Measurements from ENCODE around the gene DDX39B.
"Not testable (repeated sequence)": the region's sequence is repeated elsewhere in the genome, so short reads cannot be mapped to it uniquely, and the experiment has no call there.

DDX39B gene

DNA sequence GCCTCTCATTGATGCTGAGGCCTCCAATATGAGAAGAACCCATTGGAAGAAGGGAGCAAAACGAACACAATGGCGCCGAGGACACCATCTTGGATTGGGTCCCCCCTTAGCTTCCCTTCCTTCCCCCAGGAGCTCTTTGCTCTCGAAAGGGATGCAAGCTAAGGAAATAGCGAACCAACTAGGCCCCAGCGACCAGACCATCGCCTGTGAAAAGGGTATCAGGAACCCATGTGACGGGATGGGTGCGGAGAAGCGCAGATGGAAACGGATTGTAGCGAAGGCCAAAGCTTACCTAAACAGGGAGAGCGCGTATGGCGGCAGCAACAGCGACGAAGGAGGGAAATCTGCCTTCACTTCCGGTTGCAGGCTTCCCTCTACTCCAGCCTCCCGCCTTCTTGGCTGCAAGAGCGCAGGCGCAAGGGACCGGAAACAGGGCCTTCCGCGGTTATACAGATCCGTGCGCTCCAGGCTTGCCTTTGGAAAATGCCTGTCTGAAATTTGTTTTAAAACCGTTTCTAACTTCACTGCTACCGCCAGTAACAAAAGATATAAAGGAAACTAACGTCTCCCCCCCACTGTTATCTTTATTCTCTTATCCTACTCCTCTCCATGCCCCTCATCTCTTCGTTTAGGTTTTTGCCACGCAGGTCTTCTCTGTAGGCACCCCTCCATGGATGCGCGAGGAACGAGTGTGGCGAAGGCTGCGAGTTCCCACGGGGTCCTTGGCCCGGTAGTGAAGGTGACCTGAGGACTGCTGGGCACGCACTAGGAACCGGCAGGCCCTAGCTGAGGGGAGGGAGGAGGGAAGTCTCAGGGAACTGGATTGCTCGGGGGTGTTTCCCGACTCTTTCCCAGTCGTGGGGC, at the start of gene DDX39B:
Gene DDX39B, minus strand, starts transcription at position 346 of the 864 bp plus-strand sequence. CDS start 1,471 bp downstream, outside the sequence.
- DNase-seq (ENCODE audit: low read depth), result peak; percentile 88

DNA sequence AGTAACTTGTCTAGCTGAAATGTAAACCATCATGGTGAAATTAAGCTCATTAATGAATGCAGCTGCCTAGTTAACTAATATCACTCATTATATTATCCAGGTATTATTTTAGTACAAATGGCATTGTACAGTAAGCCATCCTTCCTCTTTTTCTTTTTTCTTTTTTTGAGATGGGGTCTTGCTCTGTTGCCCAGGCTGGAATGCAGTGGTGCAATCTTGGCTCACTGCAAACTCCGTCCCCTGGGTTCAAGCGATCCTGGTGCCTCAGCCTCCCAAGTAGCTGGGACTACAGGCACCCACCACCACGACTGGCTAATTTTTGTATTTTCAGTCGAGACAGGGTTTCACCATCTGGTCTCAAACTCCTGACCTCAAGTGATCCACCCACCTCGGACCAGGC, 48.9 kb upstream of the DDX39B start:
- not testable (repeated sequence) for DNase-seq (ENCODE audit: low read depth)

DNA sequence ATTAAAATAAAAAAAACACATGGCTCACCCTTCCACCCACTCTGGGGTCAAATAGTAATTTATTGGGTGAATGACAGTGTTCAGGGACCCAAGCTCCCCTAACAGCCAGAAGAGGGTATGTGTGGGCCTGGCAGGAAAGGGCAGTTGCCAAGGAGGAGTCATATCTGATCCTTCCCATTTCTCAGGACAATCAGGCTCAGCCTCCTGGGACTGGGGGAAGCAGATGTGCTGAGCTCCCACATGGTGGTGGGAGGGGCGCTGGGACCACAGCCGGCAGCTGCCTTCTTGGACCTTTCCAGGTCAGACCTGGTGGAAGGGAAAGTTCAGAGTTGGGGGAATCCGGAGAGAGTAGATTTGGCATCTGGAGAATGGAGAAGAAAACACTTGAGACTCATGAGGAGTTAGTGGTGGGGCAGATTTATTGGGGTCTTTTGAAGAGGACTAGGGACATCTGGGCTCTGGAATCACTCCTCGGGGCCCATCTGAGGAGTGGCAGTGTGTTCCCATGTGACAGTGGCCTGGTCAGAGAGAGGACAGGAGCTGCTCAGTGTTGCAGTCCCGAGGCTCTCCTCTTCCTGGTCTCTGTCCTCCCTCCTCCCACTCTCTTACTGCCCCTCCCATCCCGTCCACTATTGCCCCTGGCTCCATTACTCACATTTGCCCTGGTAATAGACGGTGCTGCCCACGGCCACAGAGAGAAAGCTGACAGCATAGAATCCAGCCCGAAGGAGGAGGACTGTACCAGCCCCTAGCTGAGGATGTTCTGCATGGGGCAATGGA, 47.3 kb upstream of the DDX39B start:
- DNase-seq (ENCODE audit: low read depth), result no peak

DNA sequence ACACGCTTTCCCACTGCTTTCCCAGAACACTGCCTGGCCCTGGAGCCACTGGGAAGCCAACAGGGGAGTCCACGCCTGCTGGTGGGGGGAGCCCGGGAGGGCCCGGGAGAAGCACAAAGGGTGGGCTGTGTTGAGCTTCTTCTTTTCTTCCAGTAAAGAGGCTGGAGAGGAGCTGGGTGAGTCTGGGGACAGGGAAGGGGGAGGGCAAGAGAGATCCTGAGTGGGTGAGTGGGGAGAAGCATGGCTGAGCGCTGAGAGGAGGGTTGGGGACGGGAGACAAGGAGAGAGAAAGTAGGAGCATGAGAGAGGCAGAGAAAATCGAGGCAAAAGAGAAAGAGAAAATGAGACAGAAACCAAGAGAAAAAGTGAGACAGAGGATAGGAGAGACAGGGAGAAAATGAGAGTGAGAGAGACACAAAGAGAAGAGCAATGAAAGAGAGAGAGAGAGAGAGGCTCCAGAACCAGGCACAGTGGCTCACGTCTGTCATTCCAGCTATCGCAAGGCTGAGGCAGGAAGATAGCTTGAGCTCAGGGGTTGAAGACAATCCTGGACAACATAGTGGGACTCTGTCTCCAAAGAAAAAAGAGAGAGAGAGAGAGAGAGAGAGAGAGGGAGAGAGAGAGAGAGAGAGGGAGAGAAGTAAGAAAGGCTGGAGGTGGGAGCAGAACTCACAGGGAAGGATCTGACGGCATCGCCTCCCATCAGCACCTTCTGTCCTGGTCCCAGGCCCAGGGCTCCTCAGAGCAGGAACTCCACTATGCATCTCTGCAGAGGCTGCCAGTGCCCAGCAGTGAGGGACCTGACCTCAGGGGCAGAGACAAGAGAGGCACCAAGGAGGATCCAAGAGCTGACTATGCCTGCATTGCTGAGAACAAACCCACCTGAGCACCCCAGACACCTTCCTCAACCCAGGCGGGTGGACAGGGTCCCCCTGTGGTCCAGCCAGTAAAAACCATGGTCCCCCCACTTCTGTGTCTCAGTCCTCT, 46.3 kb upstream of the DDX39B start:
- no peak for DNase-seq (ENCODE audit: low read depth)

DNA sequence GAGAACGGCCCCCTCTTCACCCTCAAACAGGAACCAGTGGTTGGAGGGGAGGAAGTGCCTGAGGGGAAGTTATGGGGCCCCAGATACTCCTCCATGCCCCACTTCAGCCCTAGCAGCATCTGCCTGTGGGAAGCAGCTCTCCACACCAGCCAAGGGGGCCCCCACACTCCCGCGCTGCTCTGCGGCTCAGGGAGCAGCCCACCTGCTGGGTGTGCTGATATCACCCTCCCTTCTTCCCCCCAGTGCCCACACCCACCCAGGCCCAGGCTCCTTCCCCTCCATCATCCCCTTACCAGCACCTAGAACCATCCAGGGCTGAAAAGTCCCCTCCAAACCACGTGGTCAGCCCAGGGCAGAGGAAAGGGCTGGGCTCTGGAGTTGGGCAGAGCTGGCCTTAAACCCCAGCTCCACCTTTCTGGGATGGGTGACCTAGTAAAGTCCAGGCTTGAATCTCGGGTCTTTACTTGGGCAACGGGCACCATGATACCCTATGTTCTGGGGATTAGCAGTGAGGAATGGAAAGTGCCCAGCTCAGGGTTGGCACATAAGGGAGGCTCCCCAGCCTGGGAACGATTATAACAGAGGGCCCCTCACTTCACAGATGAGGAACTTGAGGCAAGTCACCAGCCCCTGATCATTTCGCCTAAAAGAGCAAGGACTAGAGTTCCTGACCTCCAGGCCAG, 44.9 kb upstream of the DDX39B start:
- no peak for DNase-seq (ENCODE audit: low read depth)

DNA sequence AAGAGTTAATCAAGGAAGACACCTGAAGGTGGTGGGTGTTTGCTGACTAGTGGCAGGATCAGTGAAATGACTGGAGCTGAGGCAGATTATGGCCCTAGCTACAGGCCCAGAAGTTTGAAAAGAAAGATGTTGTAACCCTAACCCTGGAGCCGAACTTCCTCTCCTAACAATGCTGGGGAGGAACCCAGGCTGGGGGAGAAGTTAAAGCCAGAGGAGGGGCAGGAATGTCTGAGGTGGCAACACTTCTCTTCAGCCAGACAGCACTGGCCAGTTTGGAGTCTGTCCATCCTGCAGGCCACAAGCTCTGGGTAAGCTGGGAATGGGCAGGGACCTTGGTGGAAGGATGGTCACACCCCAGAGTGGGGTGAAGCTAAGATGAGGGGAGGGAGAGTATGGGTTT, 44.2 kb upstream of the DDX39B start, which contains the start of gene LST1:
Gene LST1, plus strand, starts transcription at position 270 of the 400 bp plus-strand sequence. CDS start 1,023 bp downstream, outside the sequence.
- no peak for DNase-seq (ENCODE audit: low read depth)

DNA sequence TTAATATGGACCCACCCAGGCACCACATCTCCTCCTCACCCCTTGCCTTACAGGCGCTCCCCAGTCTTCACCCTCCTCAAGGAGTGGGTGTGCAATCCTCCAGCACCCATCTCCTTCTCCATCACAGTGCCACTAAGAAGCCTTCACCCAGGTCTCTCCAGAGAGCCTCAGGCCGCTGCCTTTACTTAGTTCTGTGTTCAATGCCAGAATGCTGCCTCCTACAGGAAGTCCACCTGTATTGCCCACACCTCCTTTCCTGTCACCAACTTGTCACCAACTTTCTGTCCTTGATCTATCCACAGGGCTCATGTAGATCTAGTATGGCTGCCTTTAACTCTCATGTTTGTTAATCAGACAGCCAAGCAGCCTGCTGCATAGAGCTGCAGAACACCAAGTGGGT, 43.7 kb upstream of the DDX39B start:
- no peak for DNase-seq (ENCODE audit: low read depth)

DNA sequence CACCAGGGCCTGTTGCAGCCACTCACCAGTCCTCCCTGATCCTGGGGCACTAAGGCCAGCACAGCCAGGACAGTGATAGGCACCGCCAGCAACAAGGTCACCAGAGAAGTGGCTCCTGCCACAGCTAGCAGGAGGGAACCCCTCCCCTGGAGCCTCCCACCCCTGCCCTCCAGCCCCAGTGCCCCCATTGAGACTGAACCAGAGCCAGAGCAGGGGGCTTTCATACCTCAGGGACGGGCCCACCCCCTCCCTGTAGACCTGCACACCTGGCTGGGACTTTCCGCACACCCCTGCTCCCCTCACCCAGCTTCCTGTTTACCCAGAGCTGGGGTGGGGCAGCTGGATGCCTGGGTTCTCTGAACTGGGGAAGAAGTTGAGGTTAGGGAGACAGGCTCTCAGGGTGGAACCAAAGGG, 40.4 kb upstream of the DDX39B start, which contains the start of gene LTB:
Gene LTB, minus strand, starts transcription at position 195 of the 414 bp plus-strand sequence. Its CDS starts 7 bp downstream, at position 188.
- no peak for DNase-seq (ENCODE audit: low read depth)

DNA sequence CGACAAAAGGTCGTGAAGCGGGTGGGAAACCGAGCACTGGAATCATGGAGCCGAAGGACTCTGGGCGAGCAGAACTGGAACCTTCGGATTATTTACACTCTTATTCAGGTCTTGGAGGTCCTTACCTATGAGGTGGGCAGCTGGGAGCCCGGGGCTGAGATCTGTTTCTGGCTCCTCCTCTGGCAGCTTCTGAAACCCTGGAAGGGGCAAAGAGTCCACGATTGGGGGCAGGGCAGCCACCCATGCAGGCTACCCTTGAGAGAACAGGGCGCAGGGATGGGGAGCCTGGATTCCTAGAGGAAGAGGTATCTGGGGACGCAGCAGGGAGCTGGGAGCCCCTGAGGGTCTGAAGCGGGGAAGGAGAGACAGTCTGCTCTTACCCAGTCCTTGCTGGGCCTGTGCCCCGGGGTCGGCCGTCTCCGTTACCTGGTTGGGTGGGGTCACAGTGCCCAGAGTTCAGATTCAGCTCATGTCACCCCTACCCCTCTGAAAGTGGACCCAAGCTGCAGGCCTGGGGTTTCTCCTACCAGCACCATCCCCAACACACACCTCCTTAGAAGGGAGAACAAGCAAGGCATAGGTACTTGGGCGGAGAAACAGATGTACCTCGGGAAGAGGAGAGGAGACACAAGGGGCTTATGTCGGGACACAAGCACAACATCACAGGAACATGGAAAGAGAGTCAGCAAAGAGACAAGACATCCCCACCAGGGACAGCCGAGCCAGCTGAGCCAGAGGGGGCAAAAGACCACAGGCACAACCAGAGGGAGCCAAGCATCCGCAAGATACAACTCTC, 39.8 kb upstream of the DDX39B start:
- DNase-seq (ENCODE audit: low read depth), result no peak

DNA sequence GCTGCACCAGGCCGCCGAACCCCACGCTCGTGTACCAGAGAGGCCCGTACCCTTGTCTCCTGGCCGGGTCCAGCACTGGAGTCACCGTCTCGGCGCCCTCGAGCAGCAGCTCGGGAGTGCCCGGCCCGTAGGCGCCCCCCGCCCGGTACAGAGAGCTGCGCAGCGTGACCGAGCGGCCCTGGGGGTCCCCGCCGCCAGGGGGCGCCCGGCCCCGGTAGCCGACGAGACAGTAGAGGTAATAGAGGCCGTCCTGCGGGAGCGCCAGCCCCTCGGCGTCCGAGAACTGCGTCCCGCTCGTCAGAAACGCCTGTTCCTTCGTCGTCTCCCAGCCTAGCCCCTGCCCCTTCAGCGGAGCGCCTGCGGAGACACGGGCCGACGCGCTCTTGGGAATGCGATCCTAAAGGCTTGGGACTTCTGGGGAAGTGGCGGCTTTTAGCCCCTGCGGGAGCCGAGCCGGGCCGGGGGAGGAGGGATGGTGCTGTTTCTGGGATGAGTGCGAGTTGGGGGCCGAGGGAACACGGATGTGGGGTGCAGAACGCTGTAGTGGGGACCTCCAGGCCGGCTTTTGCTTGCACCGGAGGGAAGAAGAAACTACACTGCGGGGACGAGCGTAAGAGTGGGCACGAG, 39.1 kb upstream of the DDX39B start:
- DNase-seq (ENCODE audit: low read depth), result peak; percentile 83

DNA sequence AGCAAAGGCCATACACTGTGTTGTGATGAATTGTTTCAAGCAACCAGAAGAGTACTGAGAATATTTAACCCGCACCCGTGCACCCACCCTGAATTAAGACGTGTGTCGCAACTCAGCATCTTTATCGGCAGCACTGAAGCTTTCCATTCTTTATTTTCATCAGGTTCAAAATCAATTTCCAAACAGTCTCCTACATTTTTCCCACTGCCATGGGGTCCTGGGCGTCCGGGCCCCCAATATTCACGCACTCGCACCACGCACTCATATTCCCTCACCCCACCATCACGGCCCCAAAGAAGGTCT, 38.6 kb upstream of the DDX39B start:
- DNase-seq (ENCODE audit: low read depth), result no peak

DNA sequence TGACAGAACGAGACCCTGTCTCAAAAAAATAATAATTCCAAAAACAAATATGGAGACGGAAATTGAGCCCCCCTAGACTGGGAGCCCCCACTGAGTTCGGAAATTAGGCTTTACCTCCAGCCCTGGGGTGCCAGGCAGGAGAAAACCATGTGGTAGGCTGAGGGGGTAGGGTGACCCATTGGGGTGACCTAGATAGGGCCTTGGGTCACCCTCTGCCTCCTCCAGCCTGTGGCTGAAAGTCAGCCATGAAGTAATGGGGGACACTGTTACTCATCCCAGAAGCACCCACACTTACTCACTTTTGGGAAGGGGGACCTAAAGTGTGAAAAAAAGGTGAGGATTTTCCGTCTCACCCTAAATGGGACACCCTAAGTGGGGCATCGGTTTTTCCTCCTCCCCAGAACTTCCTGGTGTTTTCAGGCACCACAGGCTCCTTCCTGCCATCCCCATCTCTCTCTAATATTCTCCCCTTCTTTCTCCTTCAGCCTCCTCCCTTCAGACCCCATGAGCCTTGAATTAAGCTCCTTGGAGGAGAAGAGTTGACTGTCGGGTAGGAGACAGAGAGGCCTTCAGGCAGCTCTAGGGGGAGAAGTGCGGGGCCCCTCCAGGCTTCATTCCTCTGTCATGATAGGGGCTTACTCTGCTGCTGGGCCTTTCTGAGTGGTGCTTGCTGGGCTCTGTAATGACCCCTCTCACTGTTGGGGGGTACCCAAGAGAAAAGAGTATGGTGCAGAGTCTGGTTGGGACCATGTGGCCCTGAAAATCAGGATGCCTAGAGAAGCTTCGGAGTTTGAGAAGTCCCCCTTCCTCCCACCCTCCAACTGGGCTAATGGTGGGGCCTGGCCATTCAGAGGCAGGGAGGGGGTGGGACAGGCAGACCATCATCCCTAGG, 38.0 kb upstream of the DDX39B start:
- DNase-seq (ENCODE audit: low read depth), result no peak

DNA sequence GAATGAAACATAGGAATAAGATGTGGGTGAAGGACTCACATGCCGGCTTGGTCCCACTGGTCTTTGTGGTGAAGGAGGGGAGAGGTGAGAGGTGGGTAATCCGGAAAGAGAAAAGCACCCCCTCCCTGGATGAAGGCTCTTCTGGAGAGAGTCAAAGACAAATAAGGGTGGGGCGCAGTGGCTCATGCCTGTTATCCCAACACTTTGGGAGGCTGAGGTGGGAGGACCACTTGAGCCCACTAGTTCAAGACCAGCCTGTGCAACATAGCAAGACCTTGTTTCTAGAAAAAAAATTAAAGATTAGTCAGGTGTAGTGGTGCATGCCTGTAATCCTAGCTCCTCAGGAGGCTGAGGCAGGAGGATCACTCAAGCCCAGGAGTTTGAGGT, 37.3 kb upstream of the DDX39B start:
- no peak for DNase-seq (ENCODE audit: low read depth)

DNA sequence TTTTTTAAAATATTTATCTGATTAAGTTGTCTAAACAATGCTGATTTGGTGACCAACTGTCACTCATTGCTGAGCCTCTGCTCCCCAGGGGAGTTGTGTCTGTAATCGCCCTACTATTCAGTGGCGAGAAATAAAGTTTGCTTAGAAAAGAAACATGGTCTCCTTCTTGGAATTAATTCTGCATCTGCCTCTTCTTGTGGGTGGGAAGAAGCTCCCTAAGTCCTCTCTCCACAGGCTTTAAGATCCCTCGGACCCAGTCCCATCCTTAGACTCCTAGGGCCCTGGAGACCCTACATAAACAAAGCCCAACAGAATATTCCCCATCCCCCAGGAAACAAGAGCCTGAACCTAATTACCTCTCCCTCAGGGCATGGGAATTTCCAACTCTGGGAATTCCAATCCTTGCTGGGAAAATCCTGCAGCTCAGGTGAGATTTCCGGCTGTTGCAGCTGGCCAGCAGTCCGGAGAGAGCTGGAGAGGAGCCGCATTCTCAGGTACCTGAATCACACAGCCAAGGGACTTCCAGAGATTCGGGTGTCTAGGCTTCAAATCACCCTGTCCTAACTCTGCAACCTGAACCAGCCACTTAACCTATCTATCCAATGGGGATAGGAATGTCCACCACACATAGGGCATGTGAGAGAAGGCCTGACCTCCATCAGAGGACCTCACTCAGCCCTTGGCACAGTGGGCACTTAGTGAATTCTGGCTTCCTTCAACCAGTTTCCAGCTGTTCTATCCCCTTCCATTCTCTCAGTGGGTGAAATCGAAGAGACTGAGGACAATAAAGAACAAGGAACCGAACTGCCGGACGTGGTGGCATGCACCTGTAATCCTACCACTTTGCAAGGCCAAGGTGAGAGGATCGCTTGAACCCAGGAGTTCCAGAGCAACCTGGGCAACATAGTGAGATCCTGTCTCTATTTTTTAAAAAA, 36.6 kb upstream of the DDX39B start:
- no peak for DNase-seq (ENCODE audit: low read depth)

DNA sequence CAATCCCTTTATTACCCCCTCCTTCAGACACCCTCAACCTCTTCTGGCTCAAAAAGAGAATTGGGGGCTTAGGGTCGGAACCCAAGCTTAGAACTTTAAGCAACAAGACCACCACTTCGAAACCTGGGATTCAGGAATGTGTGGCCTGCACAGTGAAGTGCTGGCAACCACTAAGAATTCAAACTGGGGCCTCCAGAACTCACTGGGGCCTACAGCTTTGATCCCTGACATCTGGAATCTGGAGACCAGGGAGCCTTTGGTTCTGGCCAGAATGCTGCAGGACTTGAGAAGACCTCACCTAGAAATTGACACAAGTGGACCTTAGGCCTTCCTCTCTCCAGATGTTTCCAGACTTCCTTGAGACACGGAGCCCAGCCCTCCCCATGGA, 35.8 kb upstream of the DDX39B start:
- no peak for DNase-seq (ENCODE audit: low read depth)

DNA sequence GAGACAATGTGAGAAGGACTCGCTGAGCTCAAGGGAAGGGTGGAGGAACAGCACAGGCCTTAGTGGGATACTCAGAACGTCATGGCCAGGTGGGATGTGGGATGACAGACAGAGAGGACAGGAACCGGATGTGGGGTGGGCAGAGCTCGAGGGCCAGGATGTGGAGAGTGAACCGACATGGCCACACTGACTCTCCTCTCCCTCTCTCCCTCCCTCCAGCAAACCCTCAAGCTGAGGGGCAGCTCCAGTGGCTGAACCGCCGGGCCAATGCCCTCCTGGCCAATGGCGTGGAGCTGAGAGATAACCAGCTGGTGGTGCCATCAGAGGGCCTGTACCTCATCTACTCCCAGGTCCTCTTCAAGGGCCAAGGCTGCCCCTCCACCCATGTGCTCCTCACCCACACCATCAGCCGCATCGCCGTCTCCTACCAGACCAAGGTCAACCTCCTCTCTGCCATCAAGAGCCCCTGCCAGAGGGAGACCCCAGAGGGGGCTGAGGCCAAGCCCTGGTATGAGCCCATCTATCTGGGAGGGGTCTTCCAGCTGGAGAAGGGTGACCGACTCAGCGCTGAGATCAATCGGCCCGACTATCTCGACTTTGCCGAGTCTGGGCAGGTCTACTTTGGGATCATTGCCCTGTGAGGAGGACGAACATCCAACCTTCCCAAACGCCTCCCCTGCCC, 35.2 kb upstream of the DDX39B start:
- no peak for DNase-seq (ENCODE audit: low read depth)

DNA sequence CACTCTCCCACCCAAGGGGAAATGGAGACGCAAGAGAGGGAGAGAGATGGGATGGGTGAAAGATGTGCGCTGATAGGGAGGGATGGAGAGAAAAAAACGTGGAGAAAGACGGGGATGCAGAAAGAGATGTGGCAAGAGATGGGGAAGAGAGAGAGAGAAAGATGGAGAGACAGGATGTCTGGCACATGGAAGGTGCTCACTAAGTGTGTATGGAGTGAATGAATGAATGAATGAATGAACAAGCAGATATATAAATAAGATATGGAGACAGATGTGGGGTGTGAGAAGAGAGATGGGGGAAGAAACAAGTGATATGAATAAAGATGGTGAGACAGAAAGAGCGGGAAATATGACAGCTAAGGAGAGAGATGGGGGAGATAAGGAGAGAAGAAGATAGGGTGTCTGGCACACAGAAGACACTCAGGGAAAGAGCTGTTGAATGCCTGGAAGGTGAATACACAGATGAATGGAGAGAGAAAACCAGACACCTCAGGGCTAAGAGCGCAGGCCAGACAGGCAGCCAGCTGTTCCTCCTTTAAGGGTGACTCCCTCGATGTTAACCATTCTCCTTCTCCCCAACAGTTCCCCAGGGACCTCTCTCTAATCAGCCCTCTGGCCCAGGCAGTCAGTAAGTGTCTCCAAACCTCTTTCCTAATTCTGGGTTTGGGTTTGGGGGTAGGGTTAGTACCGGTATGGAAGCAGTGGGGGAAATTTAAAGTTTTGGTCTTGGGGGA, 34.3 kb upstream of the DDX39B start:
- no peak for DNase-seq (ENCODE audit: low read depth)
